Measurements from ENCODE around the gene USP19. TPM values are rescaled to one million over a fixed set of nuclear protein-coding genes. Genes with fewer than 3 reads are reported as not detected.
A peak's percentile ranks its signal among the peaks of the same experiment; 100 is the strongest.

Gene USP19
- total RNA-seq, 4 donors from 2014 or later: 53.4 to 114 (median 76.4) TPM

GRCh38 chr3:49092938-49093852 lies 27.4 kb downstream of the USP19 start:
- H3K4me3 ChIP-seq: peak overlapping the region; percentile 82 to 98
- peaks cover 0 to 30% of the 10 kb centered on the region in 2 donors for H3K36me3 ChIP-seq
- 0% methylated on average over 7 to 10 of the region's 86 CpGs for WGBS, 2 donors (ENCODE audit: low coverage in 1 of 2)
- TF ChIP-seq POLR2A (IDR thresholded peaks at IDR 0.05) (no peak), EP300 (IDR thresholded peaks at IDR 0.05) (no peak), CTCF (IDR thresholded peaks at IDR 0.05) (no peak), POLR2AphosphoS5 (IDR thresholded peaks at IDR 0.05) (no peak)
- H3K4me1 ChIP-seq: peaks cover 0 to 57% (median 19%) of the 10 kb centered on the region in 3 donors
- no peaks in the 10 kb centered on the region for H3K27me3 ChIP-seq
- peak overlapping the region; percentile 93 to 98 (median 96) for H3K27ac ChIP-seq
- peak; percentile 54 for ATAC-seq
- H3K9me3 ChIP-seq: no peaks in the 10 kb centered on the region

- Histone ChIP-seq H3K27me3 (no peaks in the 10 kb centered on the region), H3K9me3 (no peaks in the 10 kb centered on the region), H3K36me3 (peaks cover 0 to 43% of the 10 kb centered on the region in 2 donors), H3K27ac (no peak overlapping the region), H3K4me1 (peaks cover 0 to 19% (median 0%) of the 10 kb centered on the region in 3 donors), H3K4me3 (no peak overlapping the region)
- no peak for TF ChIP-seq CTCF (IDR thresholded peaks at IDR 0.05)
- TF ChIP-seq POLR2AphosphoS5 (IDR thresholded peaks at IDR 0.05): no peak
- TF ChIP-seq EP300 (IDR thresholded peaks at IDR 0.05): no peak
- TF ChIP-seq POLR2A (IDR thresholded peaks at IDR 0.05): no peak
- no peak for ATAC-seq
- WGBS, 2 donors (ENCODE audit: low coverage in 1 of 2): 92 to 95% methylated on average over 4 to 8 of the region's 8 CpGs
These were observed 39.2 kb downstream of the USP19 start for GRCh38 chr3:49081429-49081828.

GRCh38 chr3:49079270-49079669 lies 41.4 kb downstream of the USP19 start:
- Histone ChIP-seq H3K27me3 (no peaks in the 10 kb centered on the region), H3K9me3 (no peaks in the 10 kb centered on the region), H3K36me3 (peaks cover 0 to 55% of the 10 kb centered on the region in 2 donors), H3K27ac (no peak overlapping the region), H3K4me1 (peaks cover 0 to 19% (median 0%) of the 10 kb centered on the region in 3 donors), H3K4me3 (no peak overlapping the region)
- ATAC-seq: no peak
- no peak for TF ChIP-seq EP300 (IDR thresholded peaks at IDR 0.05)
- no peak for TF ChIP-seq POLR2AphosphoS5 (IDR thresholded peaks at IDR 0.05)
- TF ChIP-seq POLR2A (IDR thresholded peaks at IDR 0.05): no peak
- no peak for TF ChIP-seq CTCF (IDR thresholded peaks at IDR 0.05)
- 71 to 100% methylated on average over 2 of the region's 2 CpGs for WGBS, 2 donors (ENCODE audit: low coverage in 1 of 2)

DNA sequence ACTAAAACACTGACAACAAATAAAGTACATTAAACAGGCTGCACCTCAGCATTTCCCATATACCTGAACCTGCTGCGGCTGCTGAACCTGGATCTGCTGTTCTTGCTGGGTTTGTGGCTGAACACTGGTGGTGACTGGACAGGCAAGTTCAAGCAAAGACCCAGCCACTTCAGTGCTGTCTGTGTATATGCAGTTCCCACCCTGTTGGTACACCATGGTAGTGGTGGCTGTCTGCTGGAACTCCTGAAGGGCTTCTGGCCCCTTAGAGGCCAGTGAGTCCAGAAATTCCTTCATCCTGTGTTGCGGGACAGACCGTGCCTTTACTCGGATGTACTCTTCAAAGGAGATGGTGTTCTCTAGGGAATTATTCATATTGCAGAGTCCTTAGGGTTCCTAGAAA lies 44.0 kb downstream of the USP19 start:
- 80 to 91% methylated on average over 3 of the region's 4 CpGs for WGBS, 2 donors (ENCODE audit: low coverage in 1 of 2)
- Histone ChIP-seq H3K9me3 (no peaks in the 10 kb centered on the region), H3K27ac (no peak overlapping the region), H3K36me3 (peaks cover 0 to 71% of the 10 kb centered on the region in 2 donors), H3K27me3 (no peaks in the 10 kb centered on the region), H3K4me1 (peaks cover 0 to 19% (median 0%) of the 10 kb centered on the region in 3 donors), H3K4me3 (no peak overlapping the region)
- no peak for TF ChIP-seq CTCF (IDR thresholded peaks at IDR 0.05)
- TF ChIP-seq POLR2A (IDR thresholded peaks at IDR 0.05): no peak
- no peak for TF ChIP-seq EP300 (IDR thresholded peaks at IDR 0.05)
- TF ChIP-seq POLR2AphosphoS5 (IDR thresholded peaks at IDR 0.05): no peak
- ATAC-seq: no peak

All from gastroesophageal sphincter (tissue), 4 donors.